ENCODE data around the gene ANKFN1. TPM values are rescaled to one million over a fixed set of nuclear protein-coding genes. Genes with fewer than 3 reads are reported as not detected.

ANKFN1 gene
- total and polyA plus RNA-seq, 11 donors: not detected

GRCh38 chr17:56257075-56257474, 103.8 kb downstream of the ANKFN1 start:
- no peak overlapping the region for H3K4me3 ChIP-seq
- DNase-seq (no peak), ATAC-seq (no peak)
- TF ChIP-seq CTCF (IDR thresholded peaks at IDR 0.05) (no peak), POLR2A (IDR thresholded peaks at IDR 0.05) (no peak)
- no peaks in the 10 kb centered on the region for H3K4me1 ChIP-seq
- H3K9me3 ChIP-seq: no peaks in the 10 kb centered on the region
- no peaks in the 10 kb centered on the region for H3K27me3 ChIP-seq
- H3K27ac ChIP-seq: no peak overlapping the region
- intact Hi-C loops (cut with DNase I): no loop called here
- H3K36me3 ChIP-seq: no peaks in the 10 kb centered on the region
- WGBS, 4 donors: 40 to 65% (median 57%) methylated on average over 1 of the region's 1 CpG

- no peak overlapping the region for H3K27ac ChIP-seq
- 83 to 86% (median 85%) methylated on average over 7 of the region's 7 CpGs for WGBS, 4 donors
- no peak overlapping the region for H3K4me3 ChIP-seq
- no peaks in the 10 kb centered on the region for H3K27me3 ChIP-seq
- no peak for TF ChIP-seq POLR2A (IDR thresholded peaks at IDR 0.05)
- TF ChIP-seq CTCF (IDR thresholded peaks at IDR 0.05): no peak
- H3K9me3 ChIP-seq: no peaks in the 10 kb centered on the region
- DNase-seq (no peak), ATAC-seq (no peak)
- intact Hi-C loops (cut with DNase I): loop anchor here in 1 of 10 donors (2.0 kb wide), 1 partner anchor 56 kb away; no protein-coding TSS in a partner anchor
- no peaks in the 10 kb centered on the region for H3K4me1 ChIP-seq
- no peaks in the 10 kb centered on the region for H3K36me3 ChIP-seq
These were observed 107.2 kb downstream of the ANKFN1 start for GRCh38 chr17:56260376-56261002.

GRCh38 chr17:56262803-56263202, 109.5 kb downstream of the ANKFN1 start:
- ATAC-seq: no peak
- no peak for TF ChIP-seq POLR2A (IDR thresholded peaks at IDR 0.05)
- no peak for TF ChIP-seq CTCF (IDR thresholded peaks at IDR 0.05)
- H3K4me3 ChIP-seq: no peak overlapping the region
- no peaks in the 10 kb centered on the region for H3K27me3 ChIP-seq
- H3K4me1 ChIP-seq: no peaks in the 10 kb centered on the region
- intact Hi-C loops (cut with DNase I): no loop called here
- H3K9me3 ChIP-seq: no peaks in the 10 kb centered on the region
- WGBS, 4 donors: 88 to 95% (median 90%) methylated on average over 9 of the region's 9 CpGs
- no peak overlapping the region for H3K27ac ChIP-seq
- H3K36me3 ChIP-seq: no peaks in the 10 kb centered on the region
- DNase-seq: no peak

GRCh38 chr17:56269556-56270389, 116.5 kb downstream of the ANKFN1 start:
- ATAC-seq (no peak), DNase-seq (no peak)
- Histone ChIP-seq H3K9me3 (no peaks in the 10 kb centered on the region), H3K27ac (no peak overlapping the region), H3K36me3 (no peaks in the 10 kb centered on the region), H3K27me3 (no peaks in the 10 kb centered on the region), H3K4me1 (no peaks in the 10 kb centered on the region), H3K4me3 (no peak overlapping the region)
- intact Hi-C loops (cut with DNase I): no loop called here
- WGBS, 4 donors: 77 to 84% (median 80%) methylated on average over 6 of the region's 6 CpGs
- TF ChIP-seq CTCF (IDR thresholded peaks at IDR 0.05) (no peak), POLR2A (IDR thresholded peaks at IDR 0.05) (no peak)
